Transverse colon (tissue), 4 donors: ENCODE results near the gene IGIP. TPM values are rescaled to one million over a fixed set of nuclear protein-coding genes. Genes with fewer than 3 reads are reported as not detected.

Experiments used
- DNase-seq: peaks from one replicate; pipeline ENCODE4 v3.0.0-alpha.2; 2019
- H3K27ac ChIP-seq, 4 donors: fragments of 200-600 bp; sonication (generic); 2 replicates each; pipeline ENCODE4 v1.5.1; 2016 to 2018; ENCODE audit warnings: inconsistent platforms in 4 of 4
- H3K27me3 ChIP-seq: fragments of 200-600 bp; sonication (generic); 2 replicates; pipeline ENCODE4 v1.5.1; 2017; ENCODE audit warnings: inconsistent platforms
- H3K36me3 ChIP-seq, 4 donors: fragments of 200-600 bp; sonication (generic); 2 replicates each; pipeline ENCODE4 v1.5.1; 2017 to 2019; ENCODE audit warnings: inconsistent platforms in 4 of 4
- H3K4me1 ChIP-seq, 4 donors: fragments of 200-600 bp; sonication (generic); 2 replicates each; pipeline ENCODE4 v1.5.1; 2017 to 2020; ENCODE audit warnings: inconsistent platforms in 4 of 4
- H3K4me3 ChIP-seq, 4 donors: fragments of 200-600 bp; sonication (generic); 1 replicate in 1 of 4; 2 replicates in 3 of 4; pipeline versions ENCODE4 v1.5.1 to v1.6.1; 2017 to 2019; ENCODE audit warnings: inconsistent platforms in 4 of 4
- H3K9me3 ChIP-seq, 2 donors: fragments of 200-600 bp; sonication (generic); 2 replicates each; pipeline ENCODE4 v1.5.1; 2017 to 2019; ENCODE audit warnings: inconsistent platforms in 2 of 2
- EP300 ChIP-seq: sonication (generic); formaldehyde crosslinking; IDR thresholded peaks from one replicate; pipeline ENCODE4 v1.6.1; 2017; ENCODE audit warnings: antibody characterized with exemption, low read depth
- POLR2A ChIP-seq: fragments of 450-650 bp; IDR thresholded peaks from one replicate; pipeline ENCODE4 v1.6.1; 2016; ENCODE audit warnings: antibody characterized with exemption, mild to moderate bottlenecking, moderate library complexity
- POLR2AphosphoS5 ChIP-seq, 3 donors: sonication (generic); formaldehyde crosslinking; IDR thresholded peaks; one replicate each; pipeline ENCODE4 v1.6.1; 2016; ENCODE audit warnings: antibody characterized with exemption in 3 of 3
- WGBS, 2 donors: methylation state at CpG; one replicate each; pipeline ENCODE4 v1.1.5; 2018; ENCODE audit warnings: low coverage in 1 of 2; 5-methylcytosine and 5-hydroxymethylcytosine counted together
- in situ Hi-C, 4 donors: fragments of 200-750 bp; cut with MboI; loops; one replicate each; pipeline versions ENCODE4 v1.15.0 to v1.15.1; 2017; ENCODE audit warnings: low sequenced_read_pairs in 3 of 4, low pct_ligation_motif_present in 1 of 4, low pct_unique_long_range_greater_than_20kb in 1 of 4
- intact Hi-C: fragments of 100-400 bp; cut with DNase I; formaldehyde crosslinking; loops from one replicate; pipeline ENCODE4 v1.15.1; 2023; ENCODE audit warnings: low total_unique reads
- total RNA-seq, 4 donors: library from RNA; depleted of rRNA; stranded (reverse); fragments of >200 nt; gene quantifications; one replicate each; pipeline ENCODE4 v1.1.0, GENCODE V29; 2016
- TF ChIP-seq, protein P1 (sequence below), 5 experiments: fragments of 200-600 bp in 3 of 5; fragments of 450-650 bp in 2 of 5; sonication (generic) in 3 of 5; IDR thresholded peaks; 1 replicate in 2 of 5; 2 replicates in 3 of 5; pipeline ENCODE4 v1.5.1; 2016 to 2017; ENCODE audit warnings: antibody characterized with exemption in 5 of 5, inconsistent platforms in 3 of 5, mild to moderate bottlenecking in 2 of 5, moderate library complexity in 1 of 5

Gene IGIP
- total RNA-seq, 4 donors from 2014 or later, result 12.8 to 22.4 (median 20.5) TPM

DNA sequence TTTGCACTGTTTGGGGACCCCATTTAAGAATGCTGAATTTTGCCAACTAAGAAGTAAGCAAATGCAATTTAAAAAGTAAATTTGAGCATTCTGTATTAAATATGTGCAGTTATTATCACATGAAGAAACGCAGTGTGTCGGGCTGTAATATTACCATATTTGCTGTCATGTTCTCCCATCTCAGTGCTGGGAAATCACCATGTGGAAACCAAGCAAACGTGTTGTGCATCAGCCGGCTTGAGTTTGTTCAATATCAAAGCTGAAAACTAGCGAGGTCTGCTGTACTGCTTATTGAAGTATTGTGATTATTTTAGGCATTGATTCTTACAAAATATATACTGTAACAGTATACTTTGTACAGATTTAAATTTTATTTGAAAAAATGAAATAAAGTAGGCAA lies 2.6 kb downstream of the IGIP start:
- H3K36me3 ChIP-seq, result no peaks in the 10 kb centered on the region
- DNase-seq, result no peak
- 85 to 98% methylated on average over 5 of the region's 5 CpGs for WGBS, 2 donors
- TF ChIP-seq EP300 (no peak), POLR2AphosphoS5 (IDR thresholded peaks at IDR 0.05) (no peak), POLR2A (no peak)
- TF ChIP-seq, protein P1, sequence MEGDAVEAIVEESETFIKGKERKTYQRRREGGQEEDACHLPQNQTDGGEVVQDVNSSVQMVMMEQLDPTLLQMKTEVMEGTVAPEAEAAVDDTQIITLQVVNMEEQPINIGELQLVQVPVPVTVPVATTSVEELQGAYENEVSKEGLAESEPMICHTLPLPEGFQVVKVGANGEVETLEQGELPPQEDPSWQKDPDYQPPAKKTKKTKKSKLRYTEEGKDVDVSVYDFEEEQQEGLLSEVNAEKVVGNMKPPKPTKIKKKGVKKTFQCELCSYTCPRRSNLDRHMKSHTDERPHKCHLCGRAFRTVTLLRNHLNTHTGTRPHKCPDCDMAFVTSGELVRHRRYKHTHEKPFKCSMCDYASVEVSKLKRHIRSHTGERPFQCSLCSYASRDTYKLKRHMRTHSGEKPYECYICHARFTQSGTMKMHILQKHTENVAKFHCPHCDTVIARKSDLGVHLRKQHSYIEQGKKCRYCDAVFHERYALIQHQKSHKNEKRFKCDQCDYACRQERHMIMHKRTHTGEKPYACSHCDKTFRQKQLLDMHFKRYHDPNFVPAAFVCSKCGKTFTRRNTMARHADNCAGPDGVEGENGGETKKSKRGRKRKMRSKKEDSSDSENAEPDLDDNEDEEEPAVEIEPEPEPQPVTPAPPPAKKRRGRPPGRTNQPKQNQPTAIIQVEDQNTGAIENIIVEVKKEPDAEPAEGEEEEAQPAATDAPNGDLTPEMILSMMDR (IDR thresholded peaks at IDR 0.05), result no peak
- H3K4me1 ChIP-seq, result peaks cover 0 to 17% (median 0%) of the 10 kb centered on the region in 4 donors
- H3K9me3 ChIP-seq, result no peaks in the 10 kb centered on the region
- no peak overlapping the region for H3K4me3 ChIP-seq
- intact Hi-C loops (no loop called here), in situ Hi-C loops (no loop called here)
- no peak overlapping the region for H3K27ac ChIP-seq
- no peaks in the 10 kb centered on the region for H3K27me3 ChIP-seq

DNA sequence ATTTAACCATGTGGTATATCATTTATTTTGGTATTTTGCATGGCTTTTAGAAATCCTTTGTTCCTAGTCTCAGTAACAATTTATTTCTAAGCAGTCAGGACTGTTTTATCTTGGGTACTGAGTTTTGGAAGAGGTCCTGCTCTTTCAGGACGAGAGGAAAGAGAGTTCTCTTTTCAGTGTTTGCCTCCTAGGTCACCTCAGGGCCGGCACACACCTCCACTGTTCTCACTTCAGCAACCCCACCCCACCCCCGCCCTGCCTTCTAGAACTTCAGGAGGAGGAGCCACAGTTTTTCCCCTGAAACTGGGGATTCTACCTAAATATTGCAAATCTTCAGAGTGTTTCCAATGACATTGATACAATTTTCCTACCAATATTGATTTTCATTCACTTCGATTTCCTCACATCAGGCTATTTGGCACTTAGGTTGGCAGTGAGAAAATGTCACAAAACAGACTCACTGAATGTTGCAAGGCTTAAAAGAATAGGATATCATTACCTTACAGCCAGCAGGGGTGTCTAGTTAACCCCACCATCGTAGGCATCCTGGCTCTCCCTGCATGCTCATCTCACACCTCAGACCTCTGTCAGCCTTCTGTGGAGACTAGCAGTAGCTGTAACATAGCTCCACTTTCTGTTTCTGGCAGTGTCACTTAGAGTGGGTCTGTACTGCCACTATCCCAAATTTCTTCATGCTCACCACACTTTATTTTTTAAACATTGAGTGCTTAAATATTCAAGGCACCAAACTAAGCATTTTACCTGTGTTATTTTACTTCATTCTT lies 5.4 kb downstream of the IGIP start:
- H3K4me1 ChIP-seq, result peaks cover 0 to 10% (median 0%) of the 10 kb centered on the region in 4 donors
- TF ChIP-seq EP300 (no peak), POLR2A (no peak), POLR2AphosphoS5 (IDR thresholded peaks at IDR 0.05) (no peak)
- TF ChIP-seq, protein P1 (IDR thresholded peaks at IDR 0.05), result no peak
- WGBS, 2 donors, result 76 to 92% methylated on average over 2 to 5 of the region's 5 CpGs
- in situ Hi-C loops (no loop called here), intact Hi-C loops (no loop called here)
- H3K9me3 ChIP-seq, result no peaks in the 10 kb centered on the region
- no peaks in the 10 kb centered on the region for H3K27me3 ChIP-seq
- no peak for DNase-seq
- no peak overlapping the region for H3K27ac ChIP-seq
- no peaks in the 10 kb centered on the region for H3K36me3 ChIP-seq
- H3K4me3 ChIP-seq, result no peak overlapping the region

DNA sequence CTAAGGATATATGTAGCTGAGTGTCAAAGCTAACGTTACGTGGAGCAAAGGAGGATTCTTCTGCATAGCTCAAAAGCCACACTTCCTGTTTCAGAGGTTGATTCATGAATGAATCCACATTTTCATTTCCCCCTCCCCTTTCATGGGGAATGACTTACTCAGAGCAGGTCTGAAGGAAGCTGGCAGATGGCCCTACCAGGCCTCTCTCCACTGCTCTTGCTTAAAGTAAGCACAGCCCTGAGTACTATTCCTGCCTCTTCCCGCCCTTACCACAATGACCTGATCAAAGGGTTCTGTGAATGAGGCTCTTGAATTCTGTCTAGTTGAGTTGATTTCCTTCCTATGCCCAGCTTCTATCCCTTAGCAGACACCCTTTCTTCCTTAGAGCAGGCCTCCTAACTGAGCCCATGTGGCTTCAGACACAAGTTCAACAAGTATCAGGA lies 6.3 kb downstream of the IGIP start:
- in situ Hi-C loops, result no loop called here
- no peak for DNase-seq
- intact Hi-C loops, result no loop called here
- no peak overlapping the region for H3K27ac ChIP-seq
- no peaks in the 10 kb centered on the region for H3K36me3 ChIP-seq
- TF ChIP-seq POLR2A (no peak), EP300 (no peak), POLR2AphosphoS5 (IDR thresholded peaks at IDR 0.05) (no peak)
- TF ChIP-seq, protein P1 (IDR thresholded peaks at IDR 0.05), result no peak
- H3K4me3 ChIP-seq, result no peak overlapping the region
- no peaks in the 10 kb centered on the region for H3K9me3 ChIP-seq
- peaks cover 0 to 10% (median 0%) of the 10 kb centered on the region in 4 donors for H3K4me1 ChIP-seq
- WGBS, 2 donors, result 48 to 65% methylated on average over 2 to 3 of the region's 3 CpGs
- H3K27me3 ChIP-seq, result no peaks in the 10 kb centered on the region

DNA sequence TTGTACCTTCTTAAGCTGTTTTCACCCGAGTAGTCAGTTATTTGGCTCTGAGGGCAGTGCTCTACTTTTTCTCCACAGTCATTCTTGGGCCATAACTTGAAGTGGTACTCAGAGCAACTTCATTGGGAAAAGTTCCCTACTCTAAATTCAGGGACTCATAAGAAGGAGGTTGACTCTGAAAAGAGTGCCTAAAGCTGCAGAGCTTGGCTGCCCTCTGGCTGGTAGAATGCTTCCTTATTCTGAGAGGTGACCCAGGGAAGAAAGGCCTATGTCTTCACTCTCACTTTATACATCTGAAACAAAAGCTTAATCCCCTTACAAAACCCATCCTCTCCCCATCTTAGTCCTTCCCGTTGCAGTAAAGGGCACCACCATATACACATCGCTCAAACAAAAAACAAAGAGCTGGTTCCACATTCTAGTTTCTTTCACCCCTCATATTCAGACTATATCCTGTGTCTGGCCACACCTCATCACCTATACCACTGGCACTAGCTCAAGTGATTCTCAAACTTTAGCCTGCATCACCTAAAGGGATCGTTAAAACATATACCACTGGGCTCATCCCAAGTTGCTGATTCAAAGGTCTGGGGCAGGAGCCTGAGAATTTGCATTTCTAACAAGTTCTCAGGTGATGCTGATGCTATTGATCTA lies 7.9 kb downstream of the IGIP start:
- intact Hi-C loops, result no loop called here
- H3K27ac ChIP-seq, result no peak overlapping the region
- 93% methylated on average over 4 of the region's 4 CpGs; no CpG with 5 or more reads in 1 of the 2 donors for WGBS, 2 donors
- DNase-seq, result no peak
- in situ Hi-C loops, result no loop called here
- no peak overlapping the region for H3K4me3 ChIP-seq
- no peak for TF ChIP-seq POLR2AphosphoS5 (IDR thresholded peaks at IDR 0.05)
- TF ChIP-seq, protein P1 (IDR thresholded peaks at IDR 0.05), result no peak
- no peak for TF ChIP-seq POLR2A
- TF ChIP-seq EP300, result no peak
- no peaks in the 10 kb centered on the region for H3K27me3 ChIP-seq
- H3K4me1 ChIP-seq, result peaks cover 0 to 10% (median 0%) of the 10 kb centered on the region in 4 donors
- H3K9me3 ChIP-seq, result no peaks in the 10 kb centered on the region
- H3K36me3 ChIP-seq, result no peaks in the 10 kb centered on the region
